Effector memory CD8-positive, alpha-beta T cell (primary cell): ENCODE data around the gene ATF4.

Experiments used
- ATAC-seq: fragments of 150-1000 bp; cut with Tn5 transposase; replicated peaks from 2 replicates; pipeline ENCODE4 v1.10.0; 2021; ENCODE audit warnings: mild to moderate bottlenecking, moderate library complexity
- DNase-seq, 3 experiments: peaks; one replicate each; pipeline ENCODE4 v3.0.0; 2021
- H3K27ac Mint-ChIP-seq, 2 donors: one replicate each; pipeline ENCODE4 v1.8.0; 2022; ENCODE audit warnings: mild to moderate bottlenecking in 2 of 2, mixed read lengths in 2 of 2, moderate library complexity in 2 of 2
- H3K27me3 Mint-ChIP-seq, 2 donors: one replicate each; pipeline ENCODE4 v1.8.0; 2022; ENCODE audit warnings: mixed read lengths in 2 of 2
- H3K36me3 Mint-ChIP-seq: one replicate; pipeline ENCODE4 v1.8.0; 2022; ENCODE audit warnings: mild to moderate bottlenecking, moderate library complexity, mixed read lengths; ENCODE audit not compliant: insufficient read depth
- H3K4me1 Mint-ChIP-seq, 2 donors: one replicate each; pipeline ENCODE4 v1.8.0; 2022; ENCODE audit warnings: low read depth in 2 of 2, mixed read lengths in 2 of 2
- H3K4me3 Mint-ChIP-seq, 2 donors: one replicate each; pipeline ENCODE4 v1.8.0; 2022; ENCODE audit warnings: mild to moderate bottlenecking in 2 of 2, mixed read lengths in 2 of 2, moderate library complexity in 2 of 2
- H3K9me3 Mint-ChIP-seq, 2 donors: one replicate each; pipeline ENCODE4 v1.8.0; 2022; ENCODE audit warnings: mixed read lengths in 2 of 2

The ATF4 gene

GRCh38 chr22:39554151-39554550 is 33.8 kb downstream of the ATF4 start:
- Mint-ChIP-seq H3K4me3 (no peak overlapping the region), H3K27ac (no peak overlapping the region), H3K9me3 (no peaks in the 10 kb centered on the region), H3K4me1 (peaks cover 3 to 9% of the 10 kb centered on the region in 2 donors), H3K27me3 (peaks cover 48 to 76% of the 10 kb centered on the region in 2 donors), H3K36me3 (peaks cover 4% of the 10 kb centered on the region)
- ATAC-seq (no peak), DNase-seq (no peak)

- peaks cover 3 to 9% of the 10 kb centered on the region in 2 donors for H3K4me1 Mint-ChIP-seq
- no peaks in the 10 kb centered on the region for H3K9me3 Mint-ChIP-seq
Measured at GRCh38 chr22:39556970-39557841, 36.8 kb downstream of the ATF4 start.

DNA sequence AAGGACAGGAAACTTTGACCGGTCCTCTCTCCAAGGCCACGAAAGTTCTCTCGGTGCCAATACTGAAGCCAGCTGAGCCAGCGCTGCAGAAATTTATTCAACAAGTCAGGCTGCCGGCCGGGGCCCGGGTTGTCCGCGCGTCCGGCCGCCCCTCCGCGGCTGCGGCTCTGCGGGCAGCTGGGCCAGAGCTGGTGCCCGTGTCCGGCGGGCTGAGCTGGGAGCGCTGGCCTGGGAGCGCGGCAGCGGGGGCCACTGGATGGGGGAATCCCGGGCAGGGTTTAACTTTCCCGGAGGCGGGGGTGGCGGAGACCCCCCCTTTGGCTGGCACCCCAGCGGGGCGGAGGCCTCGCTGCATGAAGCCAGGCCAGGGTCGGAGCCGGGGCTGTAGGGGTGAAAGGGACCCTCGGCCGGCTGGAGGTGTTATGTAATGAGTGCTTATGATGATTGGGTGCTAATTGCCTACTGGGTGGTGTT is 37.9 kb downstream of the ATF4 start:
- Mint-ChIP-seq H3K9me3 (no peaks in the 10 kb centered on the region), H3K36me3 (peaks cover 4% of the 10 kb centered on the region), H3K27me3 (peaks cover 33 to 47% of the 10 kb centered on the region in 2 donors), H3K27ac (no peak overlapping the region), H3K4me1 (peaks cover 3 to 9% of the 10 kb centered on the region in 2 donors), H3K4me3 (peak overlapping the region; percentile 43 to 65)
- DNase-seq (no peak), ATAC-seq (no peak)

More at GRCh38 chr22:39556970-39557841, 36.8 kb downstream of the ATF4 start:
- H3K36me3 Mint-ChIP-seq = peaks cover 4% of the 10 kb centered on the region
- no peak for DNase-seq
- peak; percentile 32 for ATAC-seq
- H3K27me3 Mint-ChIP-seq = peaks cover 44 to 58% of the 10 kb centered on the region in 2 donors
- peak overlapping the region in 1 of 2 donors; percentile 24 for H3K27ac Mint-ChIP-seq
- H3K4me3 Mint-ChIP-seq = peak overlapping the region; percentile 39 to 80

GRCh38 chr22:39558950-39559349 is 38.6 kb downstream of the ATF4 start:
- Mint-ChIP-seq H3K4me1 (peaks cover 3 to 9% of the 10 kb centered on the region in 2 donors), H3K27ac (no peak overlapping the region), H3K4me3 (peak overlapping the region in 1 of 2 donors; percentile 35), H3K9me3 (no peaks in the 10 kb centered on the region), H3K36me3 (peaks cover 4% of the 10 kb centered on the region), H3K27me3 (peaks cover 33 to 46% of the 10 kb centered on the region in 2 donors)
- no peak for ATAC-seq
- DNase-seq = no peak

- DNase-seq (no peak), ATAC-seq (no peak)
- H3K36me3 Mint-ChIP-seq = peaks cover 4% of the 10 kb centered on the region
- H3K4me3 Mint-ChIP-seq = no peak overlapping the region
- H3K27me3 Mint-ChIP-seq = peaks cover 33 to 46% of the 10 kb centered on the region in 2 donors
- peaks cover 3 to 9% of the 10 kb centered on the region in 2 donors for H3K4me1 Mint-ChIP-seq
- no peak overlapping the region for H3K27ac Mint-ChIP-seq
- no peaks in the 10 kb centered on the region for H3K9me3 Mint-ChIP-seq
Measured at GRCh38 chr22:39559456-39560105, 39.2 kb downstream of the ATF4 start.

DNA sequence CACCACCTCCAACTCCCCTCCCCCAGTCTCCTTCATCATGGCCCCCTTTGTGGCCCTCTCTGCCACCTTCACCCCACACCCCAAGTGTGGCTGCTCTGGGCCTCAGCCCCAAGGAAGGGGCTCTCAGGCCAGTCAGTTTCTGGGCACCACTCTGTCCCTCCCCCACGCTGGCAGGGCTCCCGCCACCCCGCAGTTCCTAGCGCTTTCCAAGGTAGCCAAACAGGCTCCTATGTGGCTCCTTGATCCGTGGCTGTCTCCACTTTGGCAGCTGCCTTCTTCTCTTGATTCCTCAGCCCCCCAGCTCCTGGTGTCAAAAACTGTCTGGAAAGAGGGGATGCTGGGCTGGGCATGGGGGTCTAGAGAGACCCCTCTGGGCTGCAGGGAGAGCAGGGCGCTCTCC is 39.8 kb downstream of the ATF4 start:
- H3K27me3 Mint-ChIP-seq = peaks cover 33 to 44% of the 10 kb centered on the region in 2 donors
- peaks cover 3 to 9% of the 10 kb centered on the region in 2 donors for H3K4me1 Mint-ChIP-seq
- no peak overlapping the region for H3K4me3 Mint-ChIP-seq
- no peaks in the 10 kb centered on the region for H3K9me3 Mint-ChIP-seq
- H3K27ac Mint-ChIP-seq = no peak overlapping the region
- ATAC-seq (no peak), DNase-seq (no peak)
- H3K36me3 Mint-ChIP-seq = peaks cover 4% of the 10 kb centered on the region

DNA sequence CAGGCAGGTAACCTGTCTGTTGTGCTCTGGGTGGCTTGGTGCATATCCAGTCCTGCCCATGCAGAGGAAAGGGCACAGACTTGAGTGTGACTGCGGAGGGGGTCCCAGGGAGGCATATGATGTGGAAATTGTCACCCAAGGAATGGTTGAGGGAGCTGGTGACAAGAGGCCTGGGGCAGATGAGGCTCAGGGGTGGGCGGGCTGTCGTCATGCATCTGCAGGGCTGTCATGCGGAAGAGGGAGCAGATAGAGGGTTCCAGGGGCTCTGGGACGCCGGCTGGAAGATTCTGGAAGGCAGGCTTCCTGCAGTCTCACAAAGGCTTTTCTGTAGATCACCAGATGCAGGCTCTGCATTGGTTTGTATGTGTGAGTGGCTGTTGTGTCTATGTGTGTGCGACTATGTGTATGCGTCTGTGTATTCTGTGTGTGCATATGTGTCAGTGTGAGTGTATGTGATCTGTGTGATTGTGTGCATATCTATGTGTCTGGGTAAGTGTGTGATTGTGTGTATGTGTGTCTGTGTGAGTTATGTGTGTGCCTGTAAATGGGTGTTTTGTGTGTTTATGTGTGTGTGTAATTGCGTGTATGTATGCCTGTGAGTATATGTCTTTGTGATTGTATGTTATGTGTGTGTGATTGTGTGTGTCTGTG is 42.6 kb downstream of the ATF4 start:
- H3K27me3 Mint-ChIP-seq = peaks cover 17 to 22% of the 10 kb centered on the region in 2 donors
- H3K9me3 Mint-ChIP-seq = peaks cover 7 to 8% of the 10 kb centered on the region in 2 donors
- ATAC-seq (no peak), DNase-seq (no peak)
- peaks cover 6 to 18% of the 10 kb centered on the region in 2 donors for H3K4me1 Mint-ChIP-seq
- peaks cover 3% of the 10 kb centered on the region for H3K36me3 Mint-ChIP-seq
- H3K27ac Mint-ChIP-seq = no peak overlapping the region
- H3K4me3 Mint-ChIP-seq = no peak overlapping the region

DNA sequence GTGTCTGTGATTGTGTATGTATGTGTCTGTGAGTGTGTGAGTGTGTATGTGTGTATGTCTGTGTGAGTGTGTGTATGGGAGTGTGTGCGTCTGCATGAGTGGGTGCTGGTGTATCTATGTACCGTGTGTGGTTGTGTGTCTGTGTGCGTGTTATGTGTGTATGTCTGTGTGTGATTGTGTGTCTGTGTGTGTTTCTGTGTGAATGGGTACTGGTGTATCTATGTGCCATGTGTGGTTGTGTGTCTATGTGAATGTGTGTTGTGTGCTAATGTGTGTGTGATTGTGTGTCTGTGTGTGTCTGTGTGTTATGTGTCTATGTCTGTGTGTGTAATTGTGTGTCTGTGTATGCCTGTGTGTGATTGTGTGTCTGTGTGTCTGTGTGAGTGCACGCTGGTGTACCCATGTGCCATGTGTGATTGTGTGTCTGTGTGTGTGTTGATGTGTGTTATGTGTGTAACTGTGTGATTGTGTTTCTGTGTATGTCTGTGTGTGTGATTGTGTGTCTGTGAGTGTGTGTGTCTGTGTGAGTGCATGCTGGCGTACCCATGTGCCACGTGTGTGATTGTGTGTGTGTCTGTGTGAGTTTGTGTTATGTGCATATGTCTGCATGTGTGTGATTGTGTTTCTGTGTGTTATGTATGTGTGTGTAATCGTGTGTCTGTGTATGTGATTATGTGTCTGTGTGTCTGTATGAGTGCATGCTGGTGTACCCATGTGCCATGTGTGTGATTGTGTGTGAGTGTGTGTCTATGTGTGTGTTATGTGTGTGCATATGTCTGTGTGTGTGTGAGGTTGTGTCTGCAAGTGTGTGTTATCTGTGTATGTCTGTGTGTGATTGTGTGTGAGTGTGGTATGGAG is 43.4 kb downstream of the ATF4 start:
- H3K36me3 Mint-ChIP-seq = peaks cover 3% of the 10 kb centered on the region
- DNase-seq (no peak), ATAC-seq (no peak)
- peaks cover 7 to 8% of the 10 kb centered on the region in 2 donors for H3K9me3 Mint-ChIP-seq
- peaks cover 7 to 19% of the 10 kb centered on the region in 2 donors for H3K4me1 Mint-ChIP-seq
- no peak overlapping the region for H3K4me3 Mint-ChIP-seq
- no peak overlapping the region for H3K27ac Mint-ChIP-seq
- H3K27me3 Mint-ChIP-seq = peaks cover 13 to 14% of the 10 kb centered on the region in 2 donors

DNA sequence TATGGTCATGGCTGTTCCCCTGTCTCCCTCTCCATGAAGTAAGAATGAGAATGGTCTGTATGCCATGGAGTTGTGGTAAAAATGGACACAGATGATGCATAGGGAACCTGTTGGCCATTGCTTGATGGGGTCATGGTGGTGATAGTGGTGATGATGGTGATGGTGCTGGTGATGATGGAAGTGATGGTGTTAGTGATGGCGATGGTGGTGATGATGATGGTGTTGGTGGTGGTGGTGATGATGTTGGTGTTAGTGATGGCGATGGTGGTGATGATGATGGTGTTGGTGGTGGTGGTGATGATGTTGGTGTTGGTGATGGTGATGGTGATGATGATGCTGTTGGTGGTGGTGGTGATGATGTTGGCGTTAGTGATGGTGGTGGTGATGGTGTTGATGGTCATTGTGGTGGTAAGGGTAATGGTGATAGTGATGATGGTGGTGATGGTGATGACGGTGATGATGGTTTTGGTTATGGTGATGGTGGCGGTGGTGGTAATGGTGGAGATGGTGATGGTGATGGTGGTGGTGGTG is 45.1 kb downstream of the ATF4 start:
- no peak overlapping the region for H3K27ac Mint-ChIP-seq
- H3K4me1 Mint-ChIP-seq = peaks cover 7 to 19% of the 10 kb centered on the region in 2 donors
- ATAC-seq (no peak), DNase-seq (no peak)
- peaks cover 5% of the 10 kb centered on the region in 2 donors for H3K27me3 Mint-ChIP-seq
- peaks cover 3% of the 10 kb centered on the region for H3K36me3 Mint-ChIP-seq
- peaks cover 7 to 8% of the 10 kb centered on the region in 2 donors for H3K9me3 Mint-ChIP-seq
- no peak overlapping the region for H3K4me3 Mint-ChIP-seq

DNA sequence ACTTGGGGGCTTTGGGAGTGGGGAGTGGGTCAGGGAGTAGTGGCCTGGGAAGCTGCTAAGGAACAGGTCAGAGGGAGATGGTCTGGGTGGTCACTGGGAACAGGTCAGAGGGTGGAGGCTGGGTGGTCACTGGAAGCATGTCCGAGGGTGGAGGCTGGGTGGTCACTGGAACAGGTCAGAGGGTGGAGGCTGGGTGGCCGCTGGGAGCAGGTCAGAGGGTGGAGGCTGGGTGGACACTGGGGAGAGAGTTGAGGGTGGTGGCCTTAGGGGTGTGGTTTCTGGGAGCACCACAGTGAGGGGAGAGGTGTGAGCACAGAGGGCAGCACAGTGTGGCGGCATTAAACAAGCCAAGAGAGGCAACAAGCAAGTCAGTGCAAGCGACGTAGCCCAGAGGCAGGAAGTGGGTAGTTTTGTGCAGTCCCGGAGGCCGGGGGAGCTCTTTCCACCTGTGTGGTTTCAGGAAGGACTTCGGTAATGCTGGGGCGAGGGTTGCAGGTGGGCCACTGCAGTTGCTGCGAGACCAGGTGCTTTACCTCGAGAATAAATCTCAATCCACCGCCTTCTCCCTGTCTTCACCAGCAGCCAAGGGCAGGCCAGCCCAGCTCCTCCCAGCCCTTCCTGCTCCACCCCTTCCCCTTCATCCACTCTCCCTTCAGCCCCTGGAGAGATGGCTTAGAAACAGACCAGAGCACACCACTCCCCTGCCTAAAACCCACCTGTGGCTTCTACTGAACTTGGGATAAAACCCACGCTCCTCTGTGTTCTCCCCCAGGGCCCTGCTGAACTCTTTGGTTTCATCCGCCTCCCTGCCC is 47.0 kb downstream of the ATF4 start:
- Mint-ChIP-seq H3K27me3 (peaks cover 9 to 13% of the 10 kb centered on the region in 2 donors), H3K36me3 (peaks cover 7% of the 10 kb centered on the region), H3K27ac (peak overlapping the region in 1 of 2 donors; percentile 29), H3K4me3 (peak overlapping the region; percentile 19 to 31), H3K9me3 (peaks cover 7 to 8% of the 10 kb centered on the region in 2 donors), H3K4me1 (peaks cover 7 to 19% of the 10 kb centered on the region in 2 donors)
- peak; percentile 7 to 22 (median 15) for DNase-seq
- peak; percentile 74 for ATAC-seq

GRCh38 chr22:39568278-39568981 is 48.1 kb downstream of the ATF4 start:
- H3K9me3 Mint-ChIP-seq = peaks cover 7 to 8% of the 10 kb centered on the region in 2 donors
- peaks cover 7 to 19% of the 10 kb centered on the region in 2 donors for H3K4me1 Mint-ChIP-seq
- no peak for DNase-seq
- ATAC-seq = no peak
- H3K27ac Mint-ChIP-seq = no peak overlapping the region
- H3K36me3 Mint-ChIP-seq = peaks cover 7% of the 10 kb centered on the region
- H3K27me3 Mint-ChIP-seq = peaks cover 9 to 20% of the 10 kb centered on the region in 2 donors
- H3K4me3 Mint-ChIP-seq = peak overlapping the region in 1 of 2 donors; percentile 31
